ENCODE results near the gene SIL1.

DNA sequence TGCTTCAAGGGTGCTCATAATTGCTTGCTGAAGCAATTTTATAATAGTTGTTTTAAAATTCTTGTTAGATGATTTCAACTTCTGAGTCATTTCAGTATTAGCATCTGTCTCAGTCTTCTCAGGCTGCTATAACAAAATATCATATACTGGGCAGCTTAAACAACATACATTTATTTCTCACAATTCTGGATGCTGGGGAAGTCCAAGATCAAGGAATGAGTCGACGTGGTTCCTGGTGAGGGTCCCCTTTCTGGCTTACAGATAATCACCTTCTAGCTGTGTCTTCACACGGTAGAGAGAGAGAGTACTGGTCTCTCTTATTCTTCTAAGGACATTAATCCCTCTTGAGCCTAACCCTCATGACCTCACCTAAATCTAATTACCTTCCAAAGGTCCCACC, 160.4 kb downstream of the SIL1 start:
- TF ChIP-seq POLR2A (IDR thresholded peaks at IDR 0.05), result no peak
- no peak for TF ChIP-seq POLR2AphosphoS5 (IDR thresholded peaks at IDR 0.05)
- TF ChIP-seq, protein P1, sequence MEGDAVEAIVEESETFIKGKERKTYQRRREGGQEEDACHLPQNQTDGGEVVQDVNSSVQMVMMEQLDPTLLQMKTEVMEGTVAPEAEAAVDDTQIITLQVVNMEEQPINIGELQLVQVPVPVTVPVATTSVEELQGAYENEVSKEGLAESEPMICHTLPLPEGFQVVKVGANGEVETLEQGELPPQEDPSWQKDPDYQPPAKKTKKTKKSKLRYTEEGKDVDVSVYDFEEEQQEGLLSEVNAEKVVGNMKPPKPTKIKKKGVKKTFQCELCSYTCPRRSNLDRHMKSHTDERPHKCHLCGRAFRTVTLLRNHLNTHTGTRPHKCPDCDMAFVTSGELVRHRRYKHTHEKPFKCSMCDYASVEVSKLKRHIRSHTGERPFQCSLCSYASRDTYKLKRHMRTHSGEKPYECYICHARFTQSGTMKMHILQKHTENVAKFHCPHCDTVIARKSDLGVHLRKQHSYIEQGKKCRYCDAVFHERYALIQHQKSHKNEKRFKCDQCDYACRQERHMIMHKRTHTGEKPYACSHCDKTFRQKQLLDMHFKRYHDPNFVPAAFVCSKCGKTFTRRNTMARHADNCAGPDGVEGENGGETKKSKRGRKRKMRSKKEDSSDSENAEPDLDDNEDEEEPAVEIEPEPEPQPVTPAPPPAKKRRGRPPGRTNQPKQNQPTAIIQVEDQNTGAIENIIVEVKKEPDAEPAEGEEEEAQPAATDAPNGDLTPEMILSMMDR (IDR thresholded peaks at IDR 0.05), result no peak
